ENCODE data around the gene ZNF581.

ZNF581 gene

DNA sequence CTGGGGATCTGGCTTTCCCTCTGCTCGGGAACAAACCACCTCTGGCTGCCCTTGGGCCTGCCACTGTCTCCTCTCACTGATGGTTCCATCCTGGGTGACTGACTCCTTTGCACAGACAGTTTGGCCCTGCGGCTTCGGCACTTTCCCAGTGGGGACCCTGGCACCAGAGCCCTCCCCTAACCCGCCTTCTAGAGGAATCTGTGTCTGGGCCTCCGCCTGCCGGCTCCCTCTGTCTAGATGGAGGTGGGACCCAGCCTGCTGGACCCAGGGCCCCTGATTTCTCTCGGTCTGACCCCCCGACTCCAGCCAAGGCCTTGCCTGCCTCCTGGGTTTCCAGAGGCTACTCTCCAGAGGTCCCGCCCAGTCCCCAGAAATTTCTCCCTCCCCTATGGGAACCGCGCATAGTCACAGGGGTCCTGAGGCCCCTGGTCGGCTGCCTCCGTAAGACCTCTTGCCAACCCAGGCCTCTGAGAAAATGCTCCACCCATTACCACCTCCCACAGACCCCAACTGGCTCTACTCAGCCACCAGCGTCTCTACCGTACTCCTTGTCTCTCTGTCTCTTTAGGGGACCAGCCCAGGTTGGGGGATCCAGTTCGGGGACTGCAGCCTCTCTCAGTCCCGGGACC lies 7.3 kb downstream of the ZNF581 start:
- DNase-seq = no peak

DNA sequence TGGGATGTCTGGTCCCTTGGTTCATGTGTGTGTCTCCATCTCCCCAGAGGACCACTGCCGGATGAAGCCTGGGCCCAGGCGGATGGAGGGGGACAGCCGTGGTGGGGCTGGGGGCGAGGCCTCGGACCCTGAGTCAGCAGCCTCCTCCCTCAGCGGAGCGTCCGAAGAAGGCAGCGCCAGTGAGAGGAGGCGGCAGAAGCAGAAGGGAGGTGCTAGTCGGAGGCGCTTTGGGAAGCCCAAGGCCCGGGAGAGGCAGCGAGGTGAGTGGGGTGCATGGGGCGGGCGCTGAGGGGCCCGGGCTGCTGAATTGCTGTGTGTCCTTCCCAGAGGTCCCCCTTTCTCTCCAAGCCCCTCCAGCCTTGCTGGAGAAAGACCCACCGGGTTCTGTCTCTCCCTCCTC lies 7.8 kb downstream of the ZNF581 start:
- DNase-seq = no peak

DNA sequence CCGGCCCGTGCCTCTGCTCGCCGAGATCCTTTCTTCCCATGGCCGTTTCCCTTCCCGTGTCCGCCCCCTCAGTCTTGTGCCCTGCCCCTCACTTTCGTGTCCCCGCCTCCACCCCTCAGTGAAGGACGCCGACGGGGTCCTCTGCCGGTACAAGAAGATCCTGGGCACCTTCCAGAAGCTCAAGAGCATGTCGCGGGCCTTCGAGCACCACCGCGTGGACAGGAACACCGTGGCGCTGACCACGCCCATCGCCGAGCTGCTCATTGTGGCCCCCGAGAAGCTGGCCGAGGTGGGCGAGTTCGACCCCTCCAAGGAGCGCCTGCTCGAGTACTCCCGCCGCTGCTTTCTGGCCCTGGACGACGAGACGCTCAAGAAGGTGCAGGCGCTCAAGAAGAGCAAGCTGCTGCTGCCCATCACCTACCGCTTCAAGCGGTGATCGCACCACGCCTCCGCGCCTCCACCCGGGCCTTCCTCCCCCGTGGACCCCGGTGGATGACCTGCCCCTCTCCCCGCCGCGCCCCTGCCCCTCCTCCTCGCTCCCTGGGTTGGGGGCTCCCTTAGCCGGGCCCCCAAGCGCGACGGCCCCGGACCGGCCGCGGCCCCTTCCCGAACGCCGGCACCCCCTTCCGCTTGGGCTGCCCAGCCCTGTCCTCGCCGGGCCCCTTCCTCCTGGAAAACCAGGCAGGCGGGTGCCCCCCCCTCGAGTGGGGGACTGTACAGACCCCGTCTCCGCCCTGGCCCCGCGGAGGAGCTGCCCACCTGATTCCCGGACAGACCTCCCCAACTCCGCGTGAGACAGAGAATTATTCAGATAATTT lies 9.1 kb downstream of the ZNF581 start:
- no peak for DNase-seq

DNA sequence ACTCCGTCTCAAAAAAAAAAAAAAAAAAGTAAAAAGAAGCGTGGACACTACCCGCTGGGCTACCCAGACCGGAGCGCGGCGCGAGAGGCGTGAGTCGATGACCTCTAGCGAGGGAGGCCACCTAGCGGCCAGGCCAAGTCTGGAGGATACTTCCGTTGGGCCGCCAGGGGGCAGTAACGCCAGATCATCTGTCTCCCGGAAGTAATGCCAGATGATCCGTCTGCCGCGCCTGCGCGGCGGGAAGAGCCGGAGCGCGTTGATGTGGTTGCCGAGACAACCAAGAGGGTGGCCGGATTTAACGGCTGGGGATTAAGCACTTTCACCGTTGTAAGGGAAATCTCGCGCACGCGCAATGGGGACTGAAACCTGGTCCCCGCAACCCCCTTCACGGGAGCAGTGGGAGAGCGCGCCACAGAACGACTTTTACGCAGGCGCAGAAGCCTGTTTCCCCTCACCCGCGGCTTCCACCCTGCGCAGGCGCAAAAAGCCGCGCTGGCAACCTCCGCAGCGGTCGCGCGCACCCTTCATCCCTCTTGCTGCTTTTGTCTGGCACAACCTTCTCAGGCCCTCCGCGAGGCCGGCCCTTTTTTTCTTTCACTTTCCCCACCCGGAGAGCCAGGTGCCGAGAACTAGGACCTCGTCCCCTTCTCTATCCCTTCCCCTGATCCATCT lies 10.3 kb downstream of the ZNF581 start:
- peak; percentile 99 for DNase-seq

DNA sequence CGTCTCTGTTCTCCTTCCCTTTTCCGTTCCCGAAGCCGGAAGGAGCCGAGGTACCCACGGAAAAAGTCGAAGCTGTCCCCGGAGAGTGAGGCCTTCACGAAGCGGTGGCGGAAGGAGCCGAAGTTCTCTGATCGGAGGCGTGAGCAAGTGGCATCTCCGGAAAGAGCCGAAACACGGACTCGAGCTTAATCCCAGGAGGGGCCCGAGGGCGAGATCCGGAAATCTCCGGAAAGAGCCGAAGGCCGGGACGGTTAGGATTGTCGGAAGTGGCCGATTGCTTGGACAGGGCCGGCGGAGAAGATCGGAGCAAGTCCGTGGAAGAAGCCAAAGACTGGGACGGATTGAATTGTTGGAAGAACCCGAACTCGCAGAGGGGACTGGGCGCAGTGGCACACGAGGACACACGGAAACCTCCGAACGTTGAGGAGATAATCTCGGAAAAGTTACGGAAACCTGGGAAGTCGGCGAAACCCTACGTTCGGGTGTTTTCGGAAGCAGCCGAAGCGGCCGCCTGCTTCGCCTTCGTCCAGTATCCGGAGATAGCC lies 10.9 kb downstream of the ZNF581 start:
- DNase-seq = peak; percentile 100

DNA sequence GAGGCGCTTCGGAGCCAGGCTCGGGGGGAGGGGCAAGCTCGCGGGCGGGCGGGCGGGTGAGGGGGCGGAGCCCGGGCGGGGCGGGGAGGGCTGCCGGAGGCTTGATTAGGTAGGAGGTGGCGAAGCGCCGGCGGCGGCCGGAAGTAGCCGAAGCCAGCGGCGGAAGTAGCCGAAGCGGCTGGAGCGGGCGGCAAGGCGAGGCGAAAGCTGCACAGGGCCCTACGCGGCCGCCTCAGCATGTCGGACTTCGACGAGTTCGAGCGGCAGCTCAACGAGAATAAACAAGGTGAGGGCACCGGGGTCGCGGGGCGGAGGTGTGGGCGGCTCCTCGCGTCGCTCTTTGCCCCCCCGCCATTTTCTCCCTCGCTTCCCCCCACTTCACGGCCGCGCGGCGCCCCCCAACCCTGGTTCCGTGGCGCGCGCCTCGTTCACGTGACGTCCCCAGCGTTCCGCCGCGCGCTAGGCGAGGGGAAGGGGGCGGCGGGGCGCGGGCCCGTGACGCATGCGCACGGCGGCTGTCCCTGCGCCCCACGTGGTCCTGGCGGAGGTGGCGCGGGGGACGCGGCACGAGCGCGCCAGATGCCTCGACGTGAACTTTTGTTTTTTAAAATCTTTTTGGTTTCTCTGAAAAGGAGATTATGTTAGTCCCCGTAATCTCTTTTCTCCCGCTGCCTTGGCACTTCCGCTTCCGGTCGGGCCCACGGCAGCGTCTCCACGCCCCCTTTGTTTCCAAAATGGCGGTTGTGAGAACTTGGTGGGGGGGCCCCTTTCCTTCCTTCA lies 11.6 kb downstream of the ZNF581 start, which contains the start of gene U2AF2:
Gene U2AF2 (plus strand): TSS at position 168 of the 780 bp plus-strand sequence. CDS start 70 bp downstream, at position 238.
- DNase-seq = peak; percentile 90

DNA sequence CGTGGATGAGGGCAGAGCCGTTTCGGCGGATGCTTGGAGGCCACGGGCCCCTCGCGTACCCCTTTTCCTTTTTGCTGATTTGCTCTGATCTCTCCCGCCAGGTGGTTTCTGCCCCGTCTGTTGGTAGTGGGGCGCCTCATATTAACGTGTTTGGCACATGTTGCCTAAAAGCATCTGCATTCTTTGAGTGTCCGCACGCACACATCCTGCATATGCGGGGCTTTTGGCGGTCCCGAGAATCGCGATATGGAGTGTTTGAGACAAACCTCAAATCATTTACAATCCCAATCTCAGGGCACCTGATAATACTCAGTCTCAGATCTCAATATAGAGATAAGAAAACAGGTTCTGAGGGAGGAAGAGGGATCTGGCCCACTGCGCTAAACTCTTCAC lies 12.2 kb downstream of the ZNF581 start:
- DNase-seq = no peak

DNA sequence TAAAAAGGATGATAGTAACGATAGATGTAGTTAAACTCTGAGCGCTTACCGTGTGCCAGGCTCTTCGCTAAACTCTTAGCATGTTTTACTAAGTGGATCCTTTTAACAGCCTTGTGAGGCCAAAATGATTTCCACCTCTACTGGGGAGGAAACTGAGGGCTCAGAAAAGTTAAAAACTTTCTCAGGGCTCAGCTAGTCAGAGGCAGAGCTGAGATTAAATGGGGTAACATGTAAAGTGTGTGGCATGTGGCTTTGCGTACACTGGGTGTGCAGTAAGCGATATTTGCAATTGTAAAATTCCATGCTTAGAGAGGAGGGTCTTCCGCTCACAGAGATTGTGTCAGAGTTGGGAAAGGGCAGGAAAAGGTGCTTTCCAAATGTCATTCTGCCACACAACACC lies 13.1 kb downstream of the ZNF581 start:
- DNase-seq = no peak

DNA sequence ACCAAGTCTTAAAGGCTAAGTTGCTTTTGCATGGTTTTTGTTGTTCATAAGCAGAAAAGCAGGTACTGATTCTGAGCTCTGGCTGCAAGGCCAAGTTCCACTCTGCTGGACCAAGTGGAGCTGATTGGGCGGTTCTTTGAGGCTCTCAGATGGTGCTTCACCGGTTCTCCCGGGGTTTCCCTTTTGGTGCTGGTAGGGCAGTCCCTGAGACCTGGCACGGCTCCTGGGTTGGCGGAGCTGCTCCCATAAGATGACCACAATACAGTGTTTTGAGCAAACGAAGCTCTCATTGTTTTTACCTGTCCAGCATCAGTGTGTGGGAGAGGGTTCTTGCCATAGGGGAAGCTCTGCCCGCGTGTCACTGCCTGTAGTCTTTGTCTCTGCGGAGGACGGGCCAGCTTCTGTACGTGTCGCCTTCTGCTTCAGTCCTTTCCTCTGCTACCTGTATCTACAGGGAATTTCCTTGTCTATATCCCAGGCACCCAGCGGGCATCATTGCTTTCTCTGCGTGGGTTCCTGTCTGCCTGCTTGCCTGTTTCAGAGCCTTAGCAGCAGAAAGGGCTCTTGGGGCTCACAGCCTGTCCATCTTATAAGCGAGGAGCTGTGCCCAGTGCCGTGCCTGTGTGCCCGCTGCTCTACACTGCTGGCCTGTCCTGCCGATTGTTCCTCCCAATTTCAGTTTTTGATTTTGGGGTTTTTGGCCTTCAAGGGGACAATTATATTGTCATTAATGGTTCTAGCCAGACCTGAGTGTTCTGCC lies 13.7 kb downstream of the ZNF581 start:
- DNase-seq = no peak

DNA sequence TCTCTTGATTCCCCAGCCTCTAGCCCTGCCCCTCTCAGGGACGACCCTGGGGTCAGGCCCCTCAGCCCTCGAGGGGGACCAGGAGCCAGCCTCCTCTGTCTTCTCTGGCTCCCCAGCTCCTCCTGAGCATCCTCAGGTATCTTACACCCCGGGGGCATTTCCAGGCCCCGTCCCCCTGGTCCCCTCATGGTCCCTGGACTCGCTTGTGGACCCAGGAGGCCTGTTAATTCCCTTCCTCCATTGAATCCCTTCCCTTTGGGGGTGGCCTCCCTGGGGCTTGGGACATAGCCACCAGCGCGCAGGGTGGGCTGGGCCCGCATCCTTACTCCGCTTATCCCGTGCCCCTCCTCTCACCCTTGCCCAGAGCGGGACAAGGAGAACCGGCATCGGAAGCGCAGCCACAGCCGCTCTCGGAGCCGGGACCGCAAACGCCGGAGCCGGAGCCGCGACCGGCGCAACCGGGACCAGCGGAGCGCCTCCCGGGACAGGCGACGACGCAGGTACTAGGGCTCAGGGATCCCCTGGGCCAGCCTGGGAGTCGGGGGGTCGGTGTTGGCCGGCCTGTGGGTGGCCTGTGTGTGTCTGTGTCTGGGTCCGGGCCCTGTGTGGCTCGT lies 15.5 kb downstream of the ZNF581 start:
- DNase-seq = no peak

DNA sequence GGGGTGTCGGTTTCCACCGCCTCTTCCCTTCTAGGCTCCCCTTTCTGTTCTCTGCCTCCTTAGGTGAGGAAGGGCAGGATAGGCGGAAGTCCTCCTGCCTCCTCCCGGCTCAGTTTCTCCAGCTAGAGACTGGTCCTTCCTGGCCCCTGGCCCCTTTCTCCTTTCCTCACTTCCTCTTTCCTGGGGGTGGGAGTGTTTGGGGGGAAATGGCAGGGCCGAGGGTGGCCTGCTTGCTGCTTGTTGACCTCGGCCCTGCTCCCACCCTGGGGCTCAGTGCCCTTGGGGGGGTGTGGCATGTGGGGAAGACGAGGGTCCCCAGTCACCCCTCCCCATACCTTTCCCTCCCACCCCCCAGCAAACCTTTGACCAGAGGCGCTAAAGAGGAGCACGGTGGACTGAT lies 16.4 kb downstream of the ZNF581 start:
- no peak for DNase-seq

DNA sequence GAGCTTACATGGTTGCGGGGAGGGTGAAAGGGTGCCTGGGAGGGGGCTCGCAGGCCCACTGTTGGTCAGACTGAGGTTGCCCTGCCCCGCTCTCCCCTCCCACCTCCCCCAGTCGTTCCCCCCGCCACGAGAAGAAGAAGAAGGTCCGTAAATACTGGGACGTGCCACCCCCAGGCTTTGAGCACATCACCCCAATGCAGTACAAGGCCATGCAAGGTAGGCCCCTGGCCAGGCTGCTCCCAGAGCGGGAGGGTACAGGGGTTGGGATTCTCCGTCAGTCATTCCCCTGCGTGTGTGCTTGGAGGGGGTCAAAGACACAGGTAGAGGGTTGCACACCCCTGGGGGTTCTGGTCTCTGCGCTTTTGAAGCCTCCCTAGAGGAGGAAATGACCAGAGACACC lies 17.0 kb downstream of the ZNF581 start:
- DNase-seq = no peak

DNA sequence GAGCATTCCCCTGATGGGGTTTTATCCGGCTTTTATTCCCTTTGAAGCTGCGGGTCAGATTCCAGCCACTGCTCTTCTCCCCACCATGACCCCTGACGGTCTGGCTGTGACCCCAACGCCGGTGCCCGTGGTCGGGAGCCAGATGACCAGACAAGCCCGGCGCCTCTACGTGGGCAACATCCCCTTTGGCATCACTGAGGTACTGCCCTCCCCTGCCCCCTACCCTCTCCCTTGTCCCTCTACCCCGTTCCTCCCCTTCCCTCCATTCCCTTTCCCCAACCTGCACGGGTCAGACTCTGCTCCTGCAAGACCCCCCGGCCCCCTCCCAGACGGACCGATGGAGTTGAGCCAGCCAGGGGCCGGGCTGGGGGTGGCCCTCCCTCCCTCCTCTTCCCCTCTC lies 17.5 kb downstream of the ZNF581 start:
- no peak for DNase-seq

DNA sequence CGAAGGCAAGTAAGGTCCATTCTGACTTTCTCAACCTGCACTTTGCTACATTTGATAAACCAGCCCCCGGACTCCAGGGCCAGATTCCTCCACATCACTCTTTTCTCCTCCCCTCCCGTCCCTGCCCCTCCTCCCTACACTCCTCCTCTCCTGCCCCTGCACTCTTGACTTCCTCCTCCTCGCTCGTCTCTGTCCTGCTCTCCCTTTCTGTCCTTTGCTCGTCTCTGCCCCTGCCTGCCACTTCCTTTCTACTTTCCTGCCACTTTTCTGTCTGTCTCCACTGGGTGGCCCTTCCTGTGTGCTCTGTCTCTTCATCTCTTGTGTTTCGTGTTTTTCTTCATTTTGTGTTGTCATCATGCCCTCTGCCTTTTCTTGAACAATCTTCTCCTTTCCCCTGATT lies 18.4 kb downstream of the ZNF581 start:
- no peak for DNase-seq

DNA sequence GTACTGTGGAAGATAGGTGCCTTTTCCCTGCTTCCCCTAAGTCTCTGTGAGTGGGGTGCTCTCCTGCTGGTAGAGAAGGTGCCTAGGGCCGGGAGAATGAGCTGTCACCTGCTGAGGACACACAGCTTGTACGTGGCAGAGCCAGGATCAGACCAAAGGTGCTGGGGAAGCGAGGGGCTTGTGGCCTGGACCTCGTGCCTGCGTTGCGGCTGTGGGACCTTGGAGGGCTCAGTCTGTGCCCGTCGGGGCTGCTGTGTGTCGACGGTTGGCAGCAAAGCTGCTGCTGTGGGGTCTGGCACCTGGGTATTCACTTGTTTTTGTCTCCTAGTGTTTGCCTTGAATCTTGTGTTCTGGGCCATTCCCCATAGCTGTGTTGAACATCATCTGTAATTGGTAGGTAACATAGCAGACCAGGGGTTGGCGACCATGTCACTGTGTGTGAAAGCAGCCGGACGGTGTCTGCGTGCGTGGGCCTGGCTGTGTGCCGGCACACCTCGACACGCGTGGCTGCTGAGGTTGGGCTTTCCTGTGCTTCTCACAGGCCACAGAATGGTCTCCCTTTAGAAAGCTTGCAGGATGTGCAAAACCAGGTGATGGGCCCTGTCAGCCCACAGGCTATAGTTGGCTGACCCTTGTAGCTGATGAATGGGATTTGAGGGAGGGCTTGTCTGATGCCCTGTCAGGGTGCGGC lies 20.5 kb downstream of the ZNF581 start:
- DNase-seq = no peak

DNA sequence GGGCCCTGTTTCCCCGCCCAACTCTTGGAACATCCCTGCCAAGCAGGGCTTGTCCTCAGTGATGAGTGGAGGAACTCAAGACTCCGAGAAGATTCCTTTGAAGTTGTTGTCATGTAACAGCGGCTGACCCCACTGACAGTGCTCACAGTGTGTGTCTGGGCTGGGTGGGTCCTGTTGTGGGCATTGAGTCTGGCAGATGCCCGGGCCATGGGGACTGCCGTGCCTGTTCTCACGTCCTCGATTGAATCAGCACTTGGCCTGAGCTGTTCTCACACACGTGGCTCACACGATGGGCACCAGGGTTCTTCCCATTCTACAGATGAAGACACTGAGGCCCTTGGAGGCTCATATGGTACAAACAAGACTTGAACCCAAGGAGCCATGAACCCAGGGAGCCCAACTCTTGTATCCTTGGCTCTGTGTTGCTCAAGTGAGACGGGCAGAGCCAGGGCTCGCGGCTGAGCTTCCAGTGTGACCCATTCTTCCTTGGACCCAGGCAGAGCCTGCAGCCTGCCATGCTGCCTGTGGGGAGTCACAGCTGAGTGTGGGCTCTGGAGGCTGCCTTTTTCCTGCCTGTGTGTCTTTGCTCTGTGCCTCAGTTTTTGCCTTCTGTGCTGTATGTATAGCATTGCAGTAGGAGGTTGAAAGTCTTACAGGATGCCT lies 23.0 kb downstream of the ZNF581 start:
- no peak for DNase-seq

DNA sequence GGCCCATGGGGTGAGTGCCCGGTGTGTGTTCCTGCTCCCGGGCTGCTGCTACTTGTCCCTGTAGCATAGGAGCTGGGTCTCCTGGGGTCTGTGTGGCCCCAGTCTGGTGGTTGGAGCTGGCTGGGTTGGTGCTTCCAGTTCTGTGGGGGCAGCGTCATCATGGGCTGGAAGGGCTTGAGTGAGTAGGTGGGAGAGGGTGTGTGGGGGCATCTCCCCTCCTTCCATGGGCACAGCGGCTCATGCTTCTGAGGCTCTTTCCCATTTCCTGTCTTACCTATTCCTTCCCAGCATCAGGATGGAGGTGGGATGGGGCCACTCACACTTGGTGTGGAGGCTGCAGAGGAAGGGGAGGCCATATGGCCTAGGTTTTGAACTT lies 23.5 kb downstream of the ZNF581 start:
- no peak for DNase-seq

DNA sequence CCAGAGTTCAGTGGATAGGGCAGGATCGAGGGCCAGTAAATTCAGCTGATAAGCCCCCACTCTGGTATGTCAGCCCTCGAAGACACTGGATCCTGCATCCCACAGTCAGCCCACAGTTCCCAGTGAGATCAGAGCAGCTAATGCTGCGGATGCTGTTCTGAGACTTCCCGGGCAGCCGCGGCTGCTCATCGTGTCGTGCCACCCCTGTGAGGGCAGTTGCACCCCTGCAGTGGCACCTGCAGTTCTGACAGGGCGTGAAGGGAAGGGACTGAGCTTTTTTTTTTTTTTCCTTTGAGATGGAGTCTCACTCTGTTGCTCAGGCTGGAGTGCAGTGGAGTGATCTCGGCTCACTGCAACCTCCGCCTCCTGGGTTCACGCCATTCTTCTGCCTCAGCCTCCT lies 24.1 kb downstream of the ZNF581 start:
- no peak for DNase-seq

DNA sequence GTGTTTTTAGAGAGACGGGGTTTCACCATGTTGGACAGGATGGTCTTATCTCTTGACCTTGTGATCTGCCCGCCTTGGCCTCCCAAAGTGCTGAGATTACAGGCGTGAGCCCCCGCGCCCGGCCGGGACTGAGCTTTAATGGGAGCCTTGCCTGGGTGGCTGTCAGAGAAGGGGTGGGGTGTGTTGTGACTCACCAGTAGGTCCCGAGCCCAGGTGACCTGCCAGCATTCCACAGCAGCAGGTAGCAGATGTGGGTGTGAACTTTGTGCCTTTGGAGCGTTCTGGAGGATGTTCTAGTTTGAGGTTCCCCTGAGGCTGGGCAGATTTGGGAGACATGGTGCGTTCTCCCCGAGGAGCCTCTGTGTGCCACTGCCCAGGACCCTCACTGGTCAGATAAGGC lies 24.5 kb downstream of the ZNF581 start:
- no peak for DNase-seq

DNA sequence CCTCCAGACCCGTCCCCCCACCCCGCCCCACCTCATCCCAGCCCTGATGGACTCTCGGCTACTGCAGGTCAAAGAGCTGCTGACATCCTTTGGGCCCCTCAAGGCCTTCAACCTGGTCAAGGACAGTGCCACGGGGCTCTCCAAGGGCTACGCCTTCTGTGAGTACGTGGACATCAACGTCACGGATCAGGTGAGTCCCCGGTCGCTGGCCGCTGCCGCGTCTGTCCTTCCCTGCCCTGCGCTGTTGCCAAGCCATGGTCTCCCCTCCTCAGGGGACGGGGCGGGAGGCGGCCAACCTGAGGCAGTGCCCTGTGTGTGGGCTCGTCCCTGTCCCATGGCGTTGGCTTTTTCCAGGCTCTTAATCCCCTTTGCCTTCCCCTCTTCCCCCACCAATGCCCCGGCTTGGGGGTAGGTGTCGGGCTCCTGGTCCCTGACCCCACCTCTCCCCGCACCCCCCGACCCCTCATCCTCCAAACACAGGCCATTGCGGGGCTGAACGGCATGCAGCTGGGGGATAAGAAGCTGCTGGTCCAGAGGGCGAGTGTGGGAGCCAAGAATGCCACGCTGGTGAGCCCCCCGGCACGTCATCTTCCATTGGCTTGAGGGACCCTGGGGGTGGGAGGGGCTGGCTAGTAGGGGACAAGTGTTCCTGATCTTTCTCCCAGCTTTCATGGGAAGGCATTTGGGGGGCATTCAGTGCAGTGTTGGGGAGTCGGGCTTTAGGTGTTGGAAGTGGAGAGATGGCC lies 25.3 kb downstream of the ZNF581 start:
- DNase-seq = no peak

Data from EL (cell line).